GM18498 (cell line): Measurements from ENCODE around the gene UCHL3.
A peak's percentile ranks its signal among the peaks of the same experiment; 100 is the strongest.

Experiments
- ATAC-seq: cut with Tn5 transposase; IDR thresholded peaks from one replicate; pipeline ENCODE4 v1.9.1; 2021; ENCODE audit warnings: mild to moderate bottlenecking, moderate library complexity; ENCODE audit not compliant: unreplicated experiment

Gene UCHL3

DNA sequence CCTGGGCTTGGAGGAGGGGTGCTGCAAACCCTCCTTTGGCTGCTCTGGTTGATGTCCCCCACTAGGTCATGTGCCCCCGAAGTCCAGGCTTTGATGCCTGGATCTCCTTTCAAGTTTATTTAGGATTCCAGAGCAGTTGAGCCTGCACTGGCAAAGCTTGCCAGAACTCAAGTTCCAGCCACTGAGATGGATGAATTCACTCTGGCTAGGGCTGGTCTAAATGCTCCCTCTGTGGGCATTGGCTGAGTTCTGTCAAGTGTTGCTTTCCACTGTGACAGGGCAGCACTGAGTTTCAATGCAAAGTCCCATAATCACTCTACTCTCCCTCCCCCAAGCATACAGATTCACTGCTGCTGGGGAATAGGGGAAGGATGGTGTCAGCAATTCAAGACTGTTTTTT is 68.7 kb downstream of the UCHL3 start:
- ATAC-seq: no peak

DNA sequence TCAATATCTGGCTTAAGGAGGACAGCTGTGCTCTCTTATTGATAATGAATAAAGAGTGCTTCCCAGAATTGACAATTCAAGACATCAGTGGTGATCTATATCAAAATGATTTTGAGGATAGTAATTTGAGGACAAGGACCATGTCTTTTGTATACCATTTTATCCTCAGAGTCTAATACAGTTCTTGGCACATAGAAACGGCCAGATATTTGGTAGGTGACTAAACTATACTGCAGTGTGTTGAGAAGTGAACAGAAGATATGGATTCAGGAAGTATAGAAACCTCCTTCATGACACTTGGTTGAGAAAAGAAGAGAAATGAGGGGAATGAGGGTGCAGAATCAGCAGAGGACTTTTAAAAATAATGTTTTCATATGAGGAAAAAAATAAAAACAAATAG is 70.4 kb downstream of the UCHL3 start:
- no peak for ATAC-seq

GRCh38 chr13:75621147-75621546 is 71.6 kb downstream of the UCHL3 start:
- ATAC-seq: no peak

DNA sequence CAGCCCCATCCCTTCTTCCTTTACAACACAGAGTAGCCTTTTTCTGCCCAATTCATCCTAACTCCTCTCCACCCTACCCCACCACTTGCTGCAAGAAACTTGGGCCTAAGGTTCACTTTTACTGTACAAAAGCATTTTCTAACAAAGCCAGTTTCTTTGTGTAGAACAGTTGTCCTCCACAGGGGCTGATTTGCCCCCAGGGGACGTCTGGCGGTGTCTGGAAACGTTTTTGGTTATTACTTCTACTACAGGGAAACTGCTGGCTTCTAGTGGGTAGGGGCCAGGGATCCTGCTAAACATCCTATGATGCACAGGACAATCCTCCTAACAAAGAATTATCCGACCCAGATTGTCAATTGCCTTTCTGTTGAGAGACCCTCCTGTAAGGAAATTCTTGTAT is 79.2 kb downstream of the UCHL3 start:
- no peak for ATAC-seq

- no peak for ATAC-seq
Measured at GRCh38 chr13:75633285-75633684, 83.7 kb downstream of the UCHL3 start.

GRCh38 chr13:75635101-75635827 is 85.7 kb downstream of the UCHL3 start:
- no peak for ATAC-seq

GRCh38 chr13:75635828-75636435 is 86.3 kb downstream of the UCHL3 start, which contains the start of gene LMO7:
LMO7 (plus strand) TSS chr13:75636330; CDS start chr13:75636658, 328 bp downstream.
- ATAC-seq: peak; percentile 67

- peak; percentile 60 for ATAC-seq
Measured at GRCh38 chr13:75636436-75637180, 87.0 kb downstream of the UCHL3 start.

DNA sequence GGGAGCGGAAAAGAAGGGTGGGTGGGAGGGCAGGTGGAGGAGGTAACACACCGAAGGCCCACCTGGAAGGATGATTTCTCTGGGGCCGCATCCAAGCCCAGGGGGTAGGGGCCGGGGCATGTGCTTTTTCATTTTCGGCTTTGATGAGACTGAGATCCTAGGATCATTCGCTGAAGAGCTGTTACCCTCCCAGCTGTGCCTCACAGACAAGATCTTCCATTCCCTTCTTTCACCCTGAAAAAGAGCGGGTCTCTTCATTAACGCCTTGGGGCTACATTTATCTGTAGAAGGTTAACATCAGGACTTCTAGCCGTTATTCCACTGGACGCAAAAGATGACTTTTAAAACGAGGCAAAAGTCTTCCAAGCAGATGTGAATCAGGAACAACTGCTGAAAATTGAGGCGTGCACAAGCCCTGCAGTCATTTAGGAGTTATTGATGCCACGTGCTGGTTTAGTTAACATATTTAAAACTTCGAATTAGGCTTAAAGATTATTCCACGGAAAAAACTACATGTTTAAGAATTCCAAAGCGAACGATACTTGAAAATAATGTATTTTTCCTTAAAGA is 87.7 kb downstream of the UCHL3 start:
- no peak for ATAC-seq

DNA sequence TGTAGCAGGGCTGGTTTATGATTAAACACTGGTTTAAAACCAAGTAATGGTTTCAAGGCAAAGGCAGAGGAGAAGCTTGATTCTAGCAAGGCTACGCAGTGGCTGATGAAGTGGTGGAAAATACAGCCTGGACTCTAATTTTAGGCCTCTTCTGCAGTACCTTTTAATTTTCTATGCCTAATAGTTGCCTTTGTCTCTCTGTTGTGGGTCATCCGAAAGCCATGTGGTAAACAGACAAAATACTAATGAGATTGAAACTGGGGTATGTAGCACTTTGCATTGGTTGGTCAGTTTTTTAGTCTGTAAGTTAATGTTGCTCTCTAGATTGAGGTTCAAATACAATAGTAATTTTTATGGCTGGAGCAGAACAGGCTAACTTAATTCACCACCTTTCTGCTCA is 89.9 kb downstream of the UCHL3 start:
- ATAC-seq: no peak

GRCh38 chr13:75641026-75641425 is 91.4 kb downstream of the UCHL3 start:
- no peak for ATAC-seq

GRCh38 chr13:75643182-75643581 is 93.6 kb downstream of the UCHL3 start:
- no peak for ATAC-seq

DNA sequence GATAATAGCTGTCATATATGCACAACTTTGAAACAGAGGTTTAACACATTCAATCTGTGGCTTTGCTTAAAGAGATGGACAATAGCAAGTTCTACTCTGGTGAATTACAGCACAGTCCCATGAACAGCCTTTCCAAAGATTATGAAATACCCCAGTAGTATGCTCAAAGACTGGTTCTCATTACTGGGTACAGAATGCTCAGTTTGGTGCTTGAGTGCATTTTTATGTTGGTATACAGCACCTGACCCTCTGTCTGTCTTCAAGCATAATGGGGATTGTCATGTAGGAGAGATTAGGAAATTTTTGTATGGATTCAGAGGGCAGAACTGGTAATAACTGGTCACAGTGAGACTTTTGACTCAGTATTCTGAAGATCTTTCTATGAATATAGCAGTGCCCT is 94.1 kb downstream of the UCHL3 start:
- no peak for ATAC-seq

- ATAC-seq: no peak
Measured at GRCh38 chr13:75645141-75645540, 95.5 kb downstream of the UCHL3 start.

- peak; percentile 77 for ATAC-seq
Measured at GRCh38 chr13:75647126-75647784, 97.7 kb downstream of the UCHL3 start.

GRCh38 chr13:75648446-75648845 is 98.9 kb downstream of the UCHL3 start:
- ATAC-seq: no peak

GRCh38 chr13:75651013-75651412 is 101.4 kb downstream of the UCHL3 start:
- ATAC-seq: no peak

DNA sequence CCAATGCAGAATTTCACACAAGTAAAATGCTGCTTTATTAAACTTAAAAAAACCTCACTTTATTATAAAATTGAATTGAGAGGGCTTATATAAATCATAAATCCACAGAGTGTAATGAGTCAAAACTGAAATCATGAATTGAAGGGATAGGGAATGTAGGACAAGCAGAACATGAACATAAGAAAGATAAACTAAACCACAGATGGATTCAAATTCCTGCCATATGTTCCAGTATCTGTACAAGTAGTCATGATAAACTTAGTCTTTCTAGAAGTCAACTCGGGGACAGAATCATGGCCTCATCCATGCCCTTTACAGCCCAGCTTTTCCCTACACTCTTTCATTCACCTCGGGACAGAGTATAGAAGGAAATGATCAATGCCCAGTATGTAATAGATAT is 103.1 kb downstream of the UCHL3 start:
- no peak for ATAC-seq
